ENCODE results near the gene ZFPM1. TPM values are rescaled to one million over a fixed set of nuclear protein-coding genes. Genes with fewer than 3 reads are reported as not detected.

The ZFPM1 gene
- total RNA-seq, 1 experiment from 2014 or later: 14.6 TPM

DNA sequence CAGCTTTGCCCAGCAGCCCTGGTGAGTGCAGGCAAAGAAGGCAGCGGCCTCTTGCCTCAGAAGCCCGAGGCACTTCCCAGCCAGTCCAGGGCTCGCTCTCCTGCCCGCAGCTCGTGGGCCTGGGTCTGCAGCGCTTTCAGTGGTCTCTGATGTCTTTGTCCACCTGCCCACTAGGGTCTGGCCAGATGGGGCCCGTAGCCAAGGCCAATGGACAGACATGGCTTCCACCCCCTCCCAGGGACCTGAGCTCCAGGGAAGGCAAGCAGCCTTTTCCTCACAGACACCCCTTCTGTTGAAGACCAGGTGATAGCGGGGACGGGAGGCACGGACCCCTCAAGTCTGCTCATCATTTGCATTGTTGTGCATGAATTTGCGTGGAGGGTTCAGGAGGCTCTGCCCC is 83.4 kb downstream of the ZFPM1 start:
- ChIA-PET RAD21 (ENCODE audit: low non-redundant PET in 1 of 2, low total read pairs in 2 of 2, uncharacterized antibody in 2 of 2, unreplicated experiment in 2 of 2) (no interaction called here), POLR2A (no interaction called here), CTCF (no interaction called here)
- H3K9me2 ChIP-seq (ENCODE audit: insufficient read depth): no peaks in the 10 kb centered on the region
- no peaks in the 10 kb centered on the region for H3K9me3 ChIP-seq (ENCODE audit: control insufficient read depth in 1 of 2, insufficient read depth in 1 of 2, low read depth in 1 of 2, low read length in 2 of 2)
- DNase-seq (ENCODE audit: low read depth, low spot score) (no peak), ATAC-seq (no peak)
- peaks cover 10% of the 10 kb centered on the region; the same call in 1 of the 2 replicates for H3K79me2 ChIP-seq (ENCODE audit: insufficient read depth, low read length)
- no peaks in the 10 kb centered on the region; a peak in 1 of 4 replicates for H3K36me3 ChIP-seq (ENCODE audit: control insufficient read depth in 1 of 2, insufficient read depth in 2 of 2, low read length in 2 of 2)
- no peak overlapping the region for H3K27ac ChIP-seq (ENCODE audit: low read depth, low read length)
- no peak overlapping the region for H3K4me3 ChIP-seq (replicated peaks in 1 of 2; ENCODE audit: low read depth in 1 of 2, low read length in 2 of 2)
- no peak overlapping the region for H3K4me2 ChIP-seq (ENCODE audit: low read length)
- no peak for TF ChIP-seq TCF7L2 (IDR thresholded peaks at IDR 0.05; ENCODE audit: borderline replicate concordance, extremely low read depth, insufficient read depth, insufficient read length)
- no peak for TF ChIP-seq POLR2A (IDR thresholded peaks at IDR 0.05; ENCODE audit: borderline replicate concordance, extremely low read depth, insufficient read depth, insufficient read length)
- TF ChIP-seq, protein P1, sequence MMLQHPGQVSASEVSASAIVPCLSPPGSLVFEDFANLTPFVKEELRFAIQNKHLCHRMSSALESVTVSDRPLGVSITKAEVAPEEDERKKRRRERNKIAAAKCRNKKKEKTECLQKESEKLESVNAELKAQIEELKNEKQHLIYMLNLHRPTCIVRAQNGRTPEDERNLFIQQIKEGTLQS (IDR thresholded peaks at IDR 0.05): no peak
- H3K9ac ChIP-seq (ENCODE audit: low read length): no peak overlapping the region
- H3K4me1 ChIP-seq (ENCODE audit: control insufficient read depth in 1 of 2, insufficient read depth in 2 of 2, low read length in 2 of 2): peaks cover 8 to 12% of the 10 kb centered on the region in 2 experiments
- H2AFZ ChIP-seq (ENCODE audit: low read depth, low read length, poor library complexity, severe bottlenecking): no peak overlapping the region
- intact Hi-C loops (cut with micrococcal nuclease): no loop called here
- no peaks in the 10 kb centered on the region for H3K27me3 ChIP-seq (ENCODE audit: insufficient read depth, low read length)
- no peaks in the 10 kb centered on the region for H4K20me1 ChIP-seq (ENCODE audit: insufficient read depth)
- BruUV-seq (replicated peaks): no TSS peak

DNA sequence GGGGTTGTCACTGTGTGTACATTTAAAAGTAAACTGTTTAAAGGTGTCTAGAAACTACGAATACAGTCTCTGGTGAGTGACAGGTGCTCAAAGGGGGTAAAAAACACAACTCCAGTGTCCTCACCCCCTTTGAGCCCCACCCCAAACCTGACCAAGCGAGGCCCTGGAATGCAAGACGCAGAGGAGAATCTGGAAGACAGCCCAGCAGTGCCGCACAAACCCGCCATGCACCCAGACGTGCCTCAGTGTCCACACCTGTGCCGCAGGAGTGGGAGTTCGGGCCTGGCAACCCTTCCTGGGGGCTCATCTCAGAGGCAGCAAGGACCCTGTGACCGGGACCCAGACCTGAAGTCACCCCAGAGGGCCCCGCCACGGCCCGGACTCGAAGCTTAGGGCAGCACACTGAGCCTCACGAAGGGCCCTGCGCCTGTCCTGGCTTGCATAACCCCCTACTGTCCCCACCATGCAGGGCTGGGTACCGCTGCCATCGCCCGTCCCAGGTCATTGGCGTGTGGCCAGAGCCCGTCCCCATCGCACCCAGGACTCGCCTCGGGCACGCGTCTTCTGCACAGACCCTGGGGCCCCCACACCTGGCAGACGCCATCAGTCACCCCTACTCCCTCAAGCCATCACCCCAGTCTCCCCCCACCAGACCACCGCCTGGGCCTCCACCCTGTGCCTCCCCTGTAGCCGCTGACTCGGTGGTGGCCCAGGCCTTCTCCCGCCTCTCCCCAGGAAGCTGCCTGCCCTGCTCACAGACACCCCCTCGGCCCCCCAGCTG is 84.1 kb downstream of the ZFPM1 start:
- Histone ChIP-seq H3K9me2 (ENCODE audit: insufficient read depth) (no peaks in the 10 kb centered on the region), H3K4me2 (ENCODE audit: low read length) (no peak overlapping the region), H3K9me3 (ENCODE audit: control insufficient read depth in 1 of 2, insufficient read depth in 1 of 2, low read depth in 1 of 2, low read length in 2 of 2) (peaks cover under 1 to 4% of the 10 kb centered on the region in 2 experiments; a peak in 2 of 4 replicates), H3K79me2 (ENCODE audit: insufficient read depth, low read length) (peaks cover 10% of the 10 kb centered on the region; the same call in 1 of the 2 replicates), H3K27me3 (ENCODE audit: insufficient read depth, low read length) (no peaks in the 10 kb centered on the region), H2AFZ (ENCODE audit: low read depth, low read length, poor library complexity, severe bottlenecking) (no peak overlapping the region), H3K27ac (ENCODE audit: low read depth, low read length) (no peak overlapping the region), H3K9ac (ENCODE audit: low read length) (no peak overlapping the region), H4K20me1 (ENCODE audit: insufficient read depth) (no peaks in the 10 kb centered on the region), H3K36me3 (ENCODE audit: control insufficient read depth in 1 of 2, insufficient read depth in 2 of 2, low read length in 2 of 2) (no peaks in the 10 kb centered on the region; a peak in 1 of 4 replicates), H3K4me1 (ENCODE audit: control insufficient read depth in 1 of 2, insufficient read depth in 2 of 2, low read length in 2 of 2) (peaks cover 8 to 12% of the 10 kb centered on the region in 2 experiments), H3K4me3 (replicated peaks in 1 of 2; ENCODE audit: low read depth in 1 of 2, low read length in 2 of 2) (no peak overlapping the region)
- BruUV-seq (replicated peaks): no TSS peak
- CTCF ChIA-PET: no interaction called here
- DNase-seq (ENCODE audit: low read depth, low spot score): no peak
- ATAC-seq: no peak
- no peak for TF ChIP-seq FOSL1 (IDR thresholded peaks at IDR 0.05; ENCODE audit: low read depth)
- TF ChIP-seq, protein P2, sequence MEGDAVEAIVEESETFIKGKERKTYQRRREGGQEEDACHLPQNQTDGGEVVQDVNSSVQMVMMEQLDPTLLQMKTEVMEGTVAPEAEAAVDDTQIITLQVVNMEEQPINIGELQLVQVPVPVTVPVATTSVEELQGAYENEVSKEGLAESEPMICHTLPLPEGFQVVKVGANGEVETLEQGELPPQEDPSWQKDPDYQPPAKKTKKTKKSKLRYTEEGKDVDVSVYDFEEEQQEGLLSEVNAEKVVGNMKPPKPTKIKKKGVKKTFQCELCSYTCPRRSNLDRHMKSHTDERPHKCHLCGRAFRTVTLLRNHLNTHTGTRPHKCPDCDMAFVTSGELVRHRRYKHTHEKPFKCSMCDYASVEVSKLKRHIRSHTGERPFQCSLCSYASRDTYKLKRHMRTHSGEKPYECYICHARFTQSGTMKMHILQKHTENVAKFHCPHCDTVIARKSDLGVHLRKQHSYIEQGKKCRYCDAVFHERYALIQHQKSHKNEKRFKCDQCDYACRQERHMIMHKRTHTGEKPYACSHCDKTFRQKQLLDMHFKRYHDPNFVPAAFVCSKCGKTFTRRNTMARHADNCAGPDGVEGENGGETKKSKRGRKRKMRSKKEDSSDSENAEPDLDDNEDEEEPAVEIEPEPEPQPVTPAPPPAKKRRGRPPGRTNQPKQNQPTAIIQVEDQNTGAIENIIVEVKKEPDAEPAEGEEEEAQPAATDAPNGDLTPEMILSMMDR (IDR thresholded peaks at IDR 0.05 in 2 of 3, conservative IDR thresholded peaks at IDR 0.05 in 1 of 3; ENCODE audit: borderline replicate concordance in 1 of 3, insufficient read depth in 1 of 3, low read depth in 2 of 3, low read length in 2 of 3): 0 out of 6 replicates have a peak, but pooled peaks of 2 of the 3 experiments have one; percentile 15 to 19
- intact Hi-C loops (cut with micrococcal nuclease): no loop called here
- RAD21 ChIA-PET (ENCODE audit: low non-redundant PET in 1 of 2, low total read pairs in 2 of 2, uncharacterized antibody in 2 of 2, unreplicated experiment in 2 of 2): no interaction called here
- POLR2A ChIA-PET: no interaction called here

Data from HCT116 (cell line).